Effector memory CD8-positive, alpha-beta T cell (primary cell): ENCODE data around the gene FSIP1.
A peak's percentile ranks its signal among the peaks of the same experiment; 100 is the strongest.

ENCODE experiments used
- ATAC-seq: fragments of 150-1000 bp; cut with Tn5 transposase; replicated peaks from 2 replicates; pipeline ENCODE4 v1.10.0; 2021; ENCODE audit warnings: mild to moderate bottlenecking, moderate library complexity
- DNase-seq, 3 experiments: peaks; one replicate each; pipeline ENCODE4 v3.0.0; 2021
- H3K27ac Mint-ChIP-seq, 2 donors: one replicate each; pipeline ENCODE4 v1.8.0; 2022; ENCODE audit warnings: mild to moderate bottlenecking in 2 of 2, mixed read lengths in 2 of 2, moderate library complexity in 2 of 2
- H3K27me3 Mint-ChIP-seq, 2 donors: one replicate each; pipeline ENCODE4 v1.8.0; 2022; ENCODE audit warnings: mixed read lengths in 2 of 2
- H3K36me3 Mint-ChIP-seq: one replicate; pipeline ENCODE4 v1.8.0; 2022; ENCODE audit warnings: mild to moderate bottlenecking, moderate library complexity, mixed read lengths; ENCODE audit not compliant: insufficient read depth
- H3K4me1 Mint-ChIP-seq, 2 donors: one replicate each; pipeline ENCODE4 v1.8.0; 2022; ENCODE audit warnings: low read depth in 2 of 2, mixed read lengths in 2 of 2
- H3K4me3 Mint-ChIP-seq, 2 donors: one replicate each; pipeline ENCODE4 v1.8.0; 2022; ENCODE audit warnings: mild to moderate bottlenecking in 2 of 2, mixed read lengths in 2 of 2, moderate library complexity in 2 of 2
- H3K9me3 Mint-ChIP-seq, 2 donors: one replicate each; pipeline ENCODE4 v1.8.0; 2022; ENCODE audit warnings: mixed read lengths in 2 of 2

FSIP1 gene

DNA sequence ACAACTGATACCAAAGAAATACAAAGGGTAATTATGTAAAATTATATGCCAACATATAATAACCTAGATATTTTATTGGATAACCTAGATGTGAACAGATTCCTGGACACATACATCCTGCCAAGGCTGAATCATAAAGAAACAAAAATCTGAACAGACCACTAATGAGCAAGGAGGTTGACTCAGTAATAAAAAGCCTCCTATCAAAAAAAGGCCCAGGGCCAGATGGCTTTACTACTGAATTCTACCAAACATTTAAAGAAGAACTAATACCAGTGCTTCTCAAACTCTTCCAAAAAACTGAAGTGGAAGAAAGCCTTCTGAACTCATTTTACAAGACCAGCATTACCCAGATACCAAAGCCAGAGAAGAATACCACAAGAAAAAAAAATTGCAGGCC is 169.4 kb downstream of the FSIP1 start:
- Mint-ChIP-seq H3K4me1 (peaks cover 11 to 14% of the 10 kb centered on the region in 2 donors), H3K27me3 (no peaks in the 10 kb centered on the region), H3K4me3 (no peak overlapping the region), H3K36me3 (no peaks in the 10 kb centered on the region), H3K27ac (no peak overlapping the region), H3K9me3 (peaks cover 10 to 23% of the 10 kb centered on the region in 2 donors)
- no peak for DNase-seq
- no peak for ATAC-seq

DNA sequence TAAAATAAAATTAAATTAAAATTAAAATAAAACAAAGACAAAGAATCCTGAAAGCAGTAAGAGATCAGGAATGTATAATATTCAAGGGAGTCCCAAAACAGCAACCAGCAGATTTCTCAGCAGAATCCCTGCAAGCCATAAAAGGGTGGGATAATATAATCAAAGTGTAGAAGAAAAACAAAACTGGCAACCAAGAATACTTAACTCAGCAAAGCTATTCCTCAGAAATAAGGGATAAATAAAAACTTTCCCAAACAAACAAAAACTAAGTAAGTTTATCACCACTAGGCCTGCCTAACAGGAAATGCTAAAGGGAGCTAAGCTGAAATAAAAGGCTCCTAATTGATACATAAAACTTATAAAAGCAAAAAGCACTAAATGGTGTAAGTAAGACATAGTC is 172.0 kb downstream of the FSIP1 start:
- no peaks in the 10 kb centered on the region for H3K27me3 Mint-ChIP-seq
- H3K4me1 Mint-ChIP-seq: peaks cover 13 to 15% of the 10 kb centered on the region in 2 donors
- H3K9me3 Mint-ChIP-seq: peaks cover 7 to 16% of the 10 kb centered on the region in 2 donors
- no peak overlapping the region for H3K27ac Mint-ChIP-seq
- H3K36me3 Mint-ChIP-seq: no peaks in the 10 kb centered on the region
- no peak for DNase-seq
- ATAC-seq: no peak
- no peak overlapping the region for H3K4me3 Mint-ChIP-seq

DNA sequence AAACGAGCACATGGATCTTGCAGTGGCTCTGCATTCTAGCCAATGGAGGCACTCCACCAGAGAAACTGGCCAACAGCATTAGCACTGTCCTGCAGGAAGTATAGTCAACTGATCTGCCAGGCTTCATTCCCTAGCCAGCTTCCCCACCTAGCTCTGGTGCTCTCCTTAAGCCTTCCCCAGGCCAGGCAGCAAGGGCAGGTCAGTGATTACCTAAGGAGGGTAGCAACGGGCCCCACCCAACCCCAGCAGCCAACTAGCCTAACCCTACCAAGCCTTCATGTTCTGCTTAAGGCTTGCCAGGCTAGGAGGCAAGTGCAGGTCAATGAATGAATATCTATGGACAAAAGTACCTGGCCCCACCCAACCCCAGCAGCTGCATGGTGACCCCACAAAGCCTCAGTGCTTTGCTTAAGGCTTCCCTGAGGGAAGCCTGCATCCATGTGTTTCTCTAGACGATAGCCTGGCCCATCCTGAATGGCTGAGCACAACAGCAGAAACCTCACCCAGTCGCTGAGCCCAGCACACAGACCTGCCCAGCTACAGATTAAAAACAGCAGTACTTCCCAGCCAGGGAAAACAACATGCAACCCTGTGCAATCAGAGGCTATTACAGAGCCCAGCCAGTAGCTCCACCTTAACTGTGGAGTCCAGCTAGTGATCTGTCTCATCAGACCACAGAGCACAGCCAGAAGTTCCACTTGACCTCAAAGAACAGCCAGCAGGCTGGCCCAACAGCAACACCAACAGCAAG is 173.3 kb downstream of the FSIP1 start:
- no peak for DNase-seq
- no peak for ATAC-seq
- H3K4me1 Mint-ChIP-seq: peaks cover 13 to 15% of the 10 kb centered on the region in 2 donors
- peaks cover 5 to 16% of the 10 kb centered on the region in 2 donors for H3K9me3 Mint-ChIP-seq
- H3K4me3 Mint-ChIP-seq: peak overlapping the region; percentile 37
- peak overlapping the region; percentile 46 to 83 for H3K27ac Mint-ChIP-seq
- no peaks in the 10 kb centered on the region for H3K36me3 Mint-ChIP-seq
- no peaks in the 10 kb centered on the region for H3K27me3 Mint-ChIP-seq

DNA sequence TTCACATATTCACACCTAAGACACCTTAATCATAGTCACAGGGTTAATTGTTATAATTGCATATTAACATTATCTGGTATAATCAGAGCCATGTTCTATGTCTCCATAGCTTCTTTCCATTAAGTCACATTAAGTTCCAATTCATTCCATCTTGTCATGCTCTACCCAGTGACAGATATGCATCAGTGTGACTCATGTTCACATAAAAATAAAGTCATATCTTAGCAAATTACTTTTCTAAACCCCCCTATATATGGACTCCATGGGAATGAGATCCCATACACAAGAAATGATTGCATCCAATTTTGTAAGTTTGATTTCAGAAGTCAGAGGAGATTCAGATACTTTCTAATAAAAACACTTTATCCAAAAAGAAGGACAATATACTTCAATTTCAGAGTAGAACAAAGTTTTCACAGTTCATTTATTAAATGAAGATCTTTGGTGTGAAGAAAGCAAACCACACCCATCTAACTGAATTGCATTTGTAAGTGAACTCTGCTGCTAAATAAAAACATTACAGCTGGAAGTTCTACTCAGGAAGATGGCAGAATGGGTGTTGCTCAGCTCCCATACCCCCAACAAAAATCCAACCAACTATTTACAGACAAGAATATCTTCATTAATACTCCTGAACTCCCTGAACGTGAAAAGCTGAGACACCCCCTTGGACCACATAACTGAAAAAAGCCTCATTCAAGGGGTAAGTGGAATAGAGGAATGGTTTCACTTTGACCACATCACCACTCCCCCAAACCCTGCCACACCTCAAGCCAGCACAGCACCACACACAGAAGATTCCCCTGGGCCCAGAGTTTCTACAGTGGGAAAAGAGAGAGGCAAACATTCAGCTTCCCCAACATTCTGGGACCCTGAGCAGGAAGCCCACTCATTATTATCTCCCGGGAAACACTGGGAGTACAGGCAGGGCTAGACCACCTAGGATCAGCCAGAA is 174.2 kb downstream of the FSIP1 start:
- no peaks in the 10 kb centered on the region for H3K36me3 Mint-ChIP-seq
- H3K4me3 Mint-ChIP-seq: peak overlapping the region; percentile 37
- DNase-seq: no peak
- H3K27ac Mint-ChIP-seq: peak overlapping the region; percentile 46 to 83
- H3K9me3 Mint-ChIP-seq: peaks cover 5 to 16% of the 10 kb centered on the region in 2 donors
- no peak for ATAC-seq
- H3K27me3 Mint-ChIP-seq: no peaks in the 10 kb centered on the region
- H3K4me1 Mint-ChIP-seq: peaks cover 13 to 15% of the 10 kb centered on the region in 2 donors

DNA sequence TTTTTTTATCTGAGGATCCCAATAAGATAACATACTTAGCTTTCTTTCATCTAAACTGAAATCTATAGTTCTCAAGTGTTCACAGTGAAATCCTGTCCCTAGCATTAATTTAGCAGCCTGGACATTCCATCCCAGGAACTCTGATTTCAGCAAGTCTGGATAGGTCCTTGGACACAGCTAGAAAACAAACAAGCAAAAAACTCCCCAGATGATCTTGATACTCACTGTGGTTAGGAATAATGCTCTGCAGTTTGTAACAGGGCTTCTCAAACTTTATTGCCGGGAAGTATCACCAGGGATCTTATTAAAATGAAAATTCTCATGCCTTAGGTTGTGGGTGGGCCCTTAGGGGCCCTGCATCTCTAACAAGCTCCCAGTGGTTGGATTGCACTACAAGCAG is 177.5 kb downstream of the FSIP1 start:
- Mint-ChIP-seq H3K36me3 (no peaks in the 10 kb centered on the region), H3K27me3 (no peaks in the 10 kb centered on the region), H3K27ac (no peak overlapping the region), H3K4me1 (peaks cover 11 to 22% of the 10 kb centered on the region in 2 donors), H3K4me3 (no peak overlapping the region), H3K9me3 (no peaks in the 10 kb centered on the region)
- no peak for ATAC-seq
- no peak for DNase-seq

DNA sequence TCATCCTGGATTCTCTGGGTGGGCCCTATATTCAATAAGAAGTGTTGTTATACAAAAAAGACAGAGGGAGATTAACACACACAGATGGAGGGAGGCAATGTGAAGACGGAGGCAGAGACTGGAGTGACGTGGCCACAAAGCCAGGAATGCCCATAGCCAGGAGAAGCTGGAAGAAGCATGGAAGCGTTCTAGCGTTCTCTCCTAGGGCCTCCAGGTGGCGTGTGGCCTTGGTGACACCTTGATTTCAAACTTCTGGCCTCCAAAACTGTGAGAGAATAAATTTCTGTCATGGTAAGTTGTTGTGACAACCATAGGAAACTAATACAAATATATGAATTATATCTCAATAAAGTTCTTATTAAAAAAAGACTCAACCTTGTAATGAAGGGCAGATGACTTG is 180.5 kb downstream of the FSIP1 start:
- no peaks in the 10 kb centered on the region for H3K9me3 Mint-ChIP-seq
- no peaks in the 10 kb centered on the region for H3K36me3 Mint-ChIP-seq
- peak overlapping the region in 1 of 2 donors; percentile 13 for H3K27ac Mint-ChIP-seq
- ATAC-seq: no peak
- H3K27me3 Mint-ChIP-seq: no peaks in the 10 kb centered on the region
- DNase-seq: no peak
- H3K4me3 Mint-ChIP-seq: no peak overlapping the region
- peaks cover 0 to 9% of the 10 kb centered on the region in 2 donors for H3K4me1 Mint-ChIP-seq

DNA sequence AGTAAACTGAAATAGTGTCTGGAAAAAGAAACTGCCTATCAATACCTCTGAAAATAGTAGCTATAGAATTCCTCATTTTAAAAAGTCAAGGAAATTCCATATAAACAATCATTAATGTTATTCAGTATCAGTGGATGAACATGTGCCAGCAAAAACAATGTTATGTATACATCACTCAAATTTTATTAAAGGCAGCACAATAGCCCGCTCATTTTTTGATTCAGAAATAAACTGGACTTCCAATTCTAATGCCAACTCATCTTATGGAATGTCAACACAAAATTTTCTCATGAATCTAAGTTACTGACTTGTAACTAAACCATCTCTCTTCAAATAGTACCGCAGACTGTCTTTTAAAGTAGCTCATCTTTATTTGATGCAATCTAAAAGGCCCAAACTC is 182.8 kb downstream of the FSIP1 start:
- Mint-ChIP-seq H3K27ac (peak overlapping the region in 1 of 2 donors; percentile 5), H3K9me3 (no peaks in the 10 kb centered on the region), H3K4me1 (peaks cover 0 to 7% of the 10 kb centered on the region in 2 donors), H3K4me3 (no peak overlapping the region), H3K36me3 (no peaks in the 10 kb centered on the region), H3K27me3 (no peaks in the 10 kb centered on the region)
- no peak for ATAC-seq
- DNase-seq: no peak

DNA sequence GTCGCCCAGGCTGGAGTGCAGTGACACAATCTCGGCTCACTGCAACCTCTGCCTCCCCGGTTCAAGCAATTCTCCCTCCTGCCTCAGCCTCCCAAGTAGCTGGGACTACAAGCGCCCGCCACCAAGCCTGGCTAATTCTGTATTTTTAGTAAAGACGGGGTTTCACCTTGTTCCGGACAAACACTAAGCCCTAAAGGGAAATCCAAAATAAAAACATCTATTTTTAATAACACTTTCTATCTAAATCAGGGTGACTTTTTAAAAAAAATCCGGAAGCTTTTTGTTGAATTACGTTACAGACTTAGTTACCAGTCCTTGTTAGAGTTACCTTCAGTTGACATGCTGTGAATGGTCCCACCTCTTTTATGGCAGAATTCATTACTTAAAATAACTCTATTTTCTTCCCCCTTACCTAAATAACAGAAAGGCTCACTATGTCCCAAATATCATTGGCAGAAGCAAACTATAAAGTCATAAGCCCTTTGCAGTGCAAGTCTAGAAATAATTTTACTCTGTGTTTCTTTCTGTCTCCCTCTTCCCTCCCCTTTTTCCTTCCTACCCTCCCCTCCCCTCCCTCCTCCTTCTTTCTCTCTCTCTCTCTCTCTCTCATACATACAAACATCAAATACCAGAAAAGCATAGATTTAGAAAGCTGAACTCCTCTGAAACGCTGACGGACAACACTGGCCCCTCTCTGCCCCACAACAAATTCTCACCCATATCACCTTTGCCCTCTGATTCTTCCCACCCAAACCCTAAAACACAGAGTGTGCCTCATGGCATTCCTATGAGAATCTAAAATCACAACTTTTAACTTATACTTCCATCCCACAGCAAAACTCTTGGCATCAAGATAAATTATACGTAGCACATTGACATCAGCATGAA is 183.4 kb downstream of the FSIP1 start:
- no peaks in the 10 kb centered on the region for H3K27me3 Mint-ChIP-seq
- H3K27ac Mint-ChIP-seq: peak overlapping the region in 1 of 2 donors; percentile 5
- no peak for DNase-seq

DNA sequence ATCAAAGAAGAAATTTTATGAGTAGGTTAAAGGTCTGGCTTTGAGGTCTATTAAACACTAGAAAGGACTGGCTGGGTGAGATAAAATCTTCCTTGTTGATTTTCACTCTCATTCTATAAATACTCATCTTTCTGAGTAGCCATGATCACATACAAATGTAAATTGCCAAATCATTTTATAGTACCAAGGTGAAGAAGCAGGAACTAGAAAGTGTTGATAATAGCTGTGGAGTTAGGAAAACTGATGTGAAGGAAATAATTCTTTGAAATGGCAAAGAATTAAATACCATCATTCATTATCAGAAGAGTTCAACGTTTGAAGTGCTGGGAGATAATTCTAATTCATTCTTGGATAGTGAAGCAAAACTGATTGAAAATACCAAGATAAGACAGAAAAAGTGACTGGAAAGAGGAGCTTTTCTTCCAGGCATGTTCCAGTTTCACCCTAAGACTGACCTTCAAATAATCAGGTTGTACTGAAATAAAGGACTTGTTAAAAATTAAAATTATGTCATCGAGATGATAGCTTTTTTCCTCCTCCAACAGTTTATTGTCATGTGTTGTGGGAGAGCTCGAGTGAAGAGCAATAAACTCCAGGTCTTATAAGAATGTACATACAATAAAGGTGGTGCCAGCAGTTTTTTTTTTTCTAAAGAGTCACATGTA is 184.3 kb downstream of the FSIP1 start:
- no peaks in the 10 kb centered on the region for H3K27me3 Mint-ChIP-seq
- no peaks in the 10 kb centered on the region for H3K36me3 Mint-ChIP-seq
- no peak overlapping the region for H3K27ac Mint-ChIP-seq
- no peak for DNase-seq
- H3K4me3 Mint-ChIP-seq: no peak overlapping the region
- H3K4me1 Mint-ChIP-seq: peaks cover 6 to 14% of the 10 kb centered on the region in 2 donors
- no peak for ATAC-seq
- H3K9me3 Mint-ChIP-seq: no peaks in the 10 kb centered on the region

More for the DNA sequence above, 183.4 kb downstream of the FSIP1 start:
- H3K4me1 Mint-ChIP-seq: peaks cover 1 to 9% of the 10 kb centered on the region in 2 donors
- H3K36me3 Mint-ChIP-seq: no peaks in the 10 kb centered on the region
- ATAC-seq: no peak
- H3K4me3 Mint-ChIP-seq: no peak overlapping the region
- H3K9me3 Mint-ChIP-seq: no peaks in the 10 kb centered on the region

DNA sequence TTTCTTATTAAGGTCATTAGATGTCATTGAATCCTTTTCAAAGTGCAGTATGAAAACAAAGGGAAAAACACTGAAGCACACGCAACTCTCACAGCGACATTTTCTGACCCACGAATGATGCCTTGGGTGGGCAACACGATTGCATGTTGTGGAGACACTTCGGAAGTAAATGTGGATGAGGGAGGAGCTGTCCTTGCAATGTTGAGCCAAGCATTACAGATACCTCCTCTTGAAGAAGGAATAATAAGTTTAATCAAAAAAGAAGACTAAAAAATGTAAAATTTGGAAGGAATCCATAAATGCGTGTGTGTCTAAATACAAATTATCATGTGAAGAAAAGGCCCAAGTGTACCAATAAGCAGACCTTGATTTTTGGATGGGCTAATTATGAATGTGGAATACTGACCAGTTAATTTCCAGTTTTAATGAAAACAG is 184.9 kb downstream of the FSIP1 start:
- no peak for DNase-seq
- Mint-ChIP-seq H3K4me3 (no peak overlapping the region), H3K4me1 (peaks cover 6 to 14% of the 10 kb centered on the region in 2 donors), H3K27ac (no peak overlapping the region), H3K36me3 (no peaks in the 10 kb centered on the region), H3K9me3 (no peaks in the 10 kb centered on the region), H3K27me3 (no peaks in the 10 kb centered on the region)
- no peak for ATAC-seq

DNA sequence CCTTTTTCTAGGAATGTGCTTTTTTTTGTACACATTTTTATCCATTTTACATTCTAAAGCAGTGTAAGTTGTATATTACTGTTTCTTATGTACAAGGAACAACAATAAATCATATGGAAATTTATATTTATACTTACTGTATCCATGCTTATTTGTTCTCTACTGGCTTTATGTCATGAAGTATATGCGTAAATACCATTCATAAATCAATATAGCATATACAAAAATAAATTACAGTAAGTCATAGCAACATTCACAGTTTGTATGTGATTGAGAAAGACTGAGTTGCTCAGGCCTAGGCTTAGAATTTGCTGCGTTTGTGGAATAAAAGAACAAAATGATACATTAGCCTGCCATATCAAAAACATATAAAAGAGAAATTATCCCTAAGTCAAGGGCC is 185.3 kb downstream of the FSIP1 start:
- Mint-ChIP-seq H3K27me3 (no peaks in the 10 kb centered on the region), H3K9me3 (no peaks in the 10 kb centered on the region), H3K36me3 (no peaks in the 10 kb centered on the region), H3K4me3 (no peak overlapping the region), H3K27ac (no peak overlapping the region), H3K4me1 (peaks cover 6 to 14% of the 10 kb centered on the region in 2 donors)
- ATAC-seq (no peak), DNase-seq (no peak)

DNA sequence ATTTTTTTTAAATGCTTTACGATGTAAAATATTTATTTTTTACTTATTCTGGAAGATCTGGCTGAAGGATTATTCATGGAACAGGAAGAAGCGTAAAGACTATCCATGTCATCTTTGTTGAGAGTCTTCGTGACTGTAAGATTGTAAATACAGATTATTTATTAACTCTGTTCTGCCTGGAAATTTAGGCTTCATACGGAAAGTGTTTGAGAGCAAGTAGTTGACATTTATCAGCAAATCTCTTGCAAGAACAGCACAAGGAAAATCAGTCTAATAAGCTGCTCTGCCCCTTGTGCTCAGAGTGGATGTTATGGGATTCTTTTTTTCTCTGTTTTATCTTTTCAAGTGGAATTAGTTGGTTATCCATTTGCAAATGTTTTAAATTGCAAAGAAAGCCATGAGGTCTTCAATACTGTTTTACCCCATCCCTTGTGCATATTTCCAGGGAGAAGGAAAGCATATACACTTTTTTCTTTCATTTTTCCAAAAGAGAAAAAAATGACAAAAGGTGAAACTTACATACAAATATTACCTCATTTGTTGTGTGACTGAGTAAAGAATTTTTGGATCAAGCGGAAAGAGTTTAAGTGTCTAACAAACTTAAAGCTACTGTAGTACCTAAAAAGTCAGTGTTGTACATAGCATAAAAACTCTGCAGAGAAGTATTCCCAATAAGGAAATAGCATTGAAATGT is 186.1 kb downstream of the FSIP1 start:
- Mint-ChIP-seq H3K36me3 (no peaks in the 10 kb centered on the region), H3K27me3 (no peaks in the 10 kb centered on the region), H3K9me3 (no peaks in the 10 kb centered on the region), H3K4me1 (peaks cover 6 to 7% of the 10 kb centered on the region in 2 donors), H3K4me3 (no peak overlapping the region), H3K27ac (no peak overlapping the region)
- DNase-seq (no peak), ATAC-seq (no peak)
